Panc1 (cell line): ENCODE measurements around the gene TNFAIP1. TPM values are rescaled to one million over a fixed set of nuclear protein-coding genes. Genes with fewer than 3 reads are reported as not detected.
A peak's percentile ranks its signal among the peaks of the same experiment; 100 is the strongest.

ENCODE experiments used
- ATAC-seq: fragments of 200-7000 bp; cut with Tn5 transposase; 2 replicates; pipeline ENCODE4 v1.9.1; 2020; ENCODE audit warnings: mild to moderate bottlenecking, moderate library complexity
- BruUV-seq: library from RNA; stranded (reverse); fragments of 400-500 nt; replicated peaks from 2 replicates; lab custom pipeline; 2021; lab: Mats Ljungman, UMichigan
- CTCF ChIA-PET: fragments of 300-600 bp; sonication (Branson Sonifier 250); formaldehyde crosslinking; loops from one replicate; lab custom pipeline; 2022; ENCODE audit warnings: antibody characterized with exemption; lab: Charles Lee
- POLR2A ChIA-PET: fragments of 300-600 bp; sonication (Branson Sonifier 250); formaldehyde crosslinking; loops from one replicate; lab custom pipeline; 2022; ENCODE audit warnings: antibody characterized with exemption; lab: Charles Lee
- DNase-seq: peaks from one replicate; pipeline ENCODE4 v3.0.0-alpha.2; 2010; ENCODE audit warnings: low read depth, low spot score
- H3K27ac ChIP-seq: 2 replicates; pipeline ENCODE4 v1.5.1; 2011; ENCODE audit warnings: mild to moderate bottlenecking, low read length, inconsistent platforms
- H3K27me3 ChIP-seq: fragments of 200-500 bp; sonication (Bioruptor generic); 2 replicates; pipeline ENCODE4 v1.6.0; 2014; ENCODE audit warnings: low read length, inconsistent platforms; ENCODE audit not compliant: control insufficient read depth, insufficient read depth
- H3K36me3 ChIP-seq: fragments of 200-500 bp; sonication (Bioruptor generic); 2 replicates; pipeline ENCODE4 v1.5.1; 2014; ENCODE audit warnings: inconsistent platforms, mild to moderate bottlenecking, low read length, moderate library complexity; ENCODE audit not compliant: control insufficient read depth, insufficient read depth
- H3K4me1 ChIP-seq: 2 replicates; pipeline ENCODE4 v1.5.1; 2011; ENCODE audit warnings: inconsistent platforms, mild to moderate bottlenecking, low read length, moderate library complexity; ENCODE audit not compliant: control insufficient read depth, insufficient read depth
- H3K4me3 ChIP-seq, 2 experiments: 2 replicates each; pipeline ENCODE4 v1.5.1; 2011 to 2012; ENCODE audit warnings: low read depth in 2 of 2, low read length in 2 of 2, mild to moderate bottlenecking in 2 of 2, inconsistent platforms in 1 of 2, moderate library complexity in 1 of 2
- H3K9me3 ChIP-seq: fragments of 200-500 bp; sonication (Bioruptor generic); 2 replicates; pipeline ENCODE4 v1.5.1; 2014; ENCODE audit warnings: low read depth, mild to moderate bottlenecking, inconsistent platforms, low read length, moderate library complexity; ENCODE audit not compliant: control insufficient read depth, insufficient read depth
- CTCF ChIP-seq: fragments of 450-650 bp; IDR thresholded peaks from 2 replicates; pipeline ENCODE4 v1.5.1; 2017; ENCODE audit warnings: mild to moderate bottlenecking
- POLR2AphosphoS5 ChIP-seq: IDR thresholded peaks from 2 replicates; pipeline ENCODE4 v1.6.1; 2012; ENCODE audit warnings: mild to moderate bottlenecking, low read depth, low read length, moderate library complexity
- REST ChIP-seq, 2 experiments: IDR thresholded peaks; 2 replicates each; pipeline ENCODE4 v1.6.1; 2011 to 2012; ENCODE audit warnings: low read depth in 2 of 2, control low read depth in 1 of 2, low read length in 1 of 2, mild to moderate bottlenecking in 1 of 2, moderate library complexity in 1 of 2; ENCODE audit not compliant: insufficient read depth in 1 of 2
- SIN3A ChIP-seq: IDR thresholded peaks from 2 replicates; pipeline ENCODE4 v1.6.1; 2012; ENCODE audit warnings: low read depth, mild to moderate bottlenecking, low read length, moderate library complexity, borderline replicate concordance; ENCODE audit not compliant: insufficient read depth
- TCF7L2 ChIP-seq: IDR thresholded peaks from 2 replicates; pipeline ENCODE4 v1.6.1; 2011; ENCODE audit warnings: mild to moderate bottlenecking, low read depth, low read length, inconsistent platforms
- in situ Hi-C: cut with HindIII; loops from 2 replicates; pipeline ENCODE4 v1.10.0; 2016; ENCODE audit warnings: low sequenced_read_pairs, low pct_unique_long_range_greater_than_20kb
- intact Hi-C: fragments of 100-400 bp; cut with micrococcal nuclease; formaldehyde crosslinking; loops from one replicate; pipeline ENCODE4 v1.10.0; 2022; ENCODE audit not compliant: unreplicated experiment
- total RNA-seq: library from RNA; stranded (reverse); gene quantifications from one replicate; pipeline ENCODE4 v1.2.1, GENCODE V29; 2021; ENCODE audit not compliant: unreplicated experiment

Gene TNFAIP1
- total RNA-seq, 1 experiment from 2014 or later: 55.8 TPM

- intact Hi-C loops: no loop called here
- no peaks in the 10 kb centered on the region for H3K27me3 ChIP-seq
- TF ChIP-seq POLR2AphosphoS5: peak; percentile 86
- no peak for TF ChIP-seq CTCF
- TF ChIP-seq TCF7L2: peak; percentile 37; the same call in 1 of the 2 replicates
- TF ChIP-seq REST (IDR thresholded peaks at IDR 0.05; ENCODE audit: insufficient read depth in 1 of 2, low read depth in 2 of 2, low read length in 1 of 2): no peak
- TF ChIP-seq SIN3A: peak; percentile 71; the same call in 1 of the 2 replicates
- no peaks in the 10 kb centered on the region for H3K36me3 ChIP-seq
- peaks cover 23% of the 10 kb centered on the region for H3K4me1 ChIP-seq
- peak; percentile 65 for DNase-seq
- H3K4me3 ChIP-seq: peak within 1 kb of the TSS; percentile 79 to 95
- no TSS peak for BruUV-seq
- H3K9me3 ChIP-seq: no peaks in the 10 kb centered on the region
- peak; percentile 99 for ATAC-seq
- CTCF ChIA-PET: interaction anchor here (0.6 kb wide), 1 partner anchor 29 kb away, joined by 3 read pairs; no protein-coding TSS in a partner anchor
- H3K27ac ChIP-seq: peak within 1 kb of the TSS; percentile 95
- in situ Hi-C loops: no loop called here
- POLR2A ChIA-PET: interaction anchor here (2.1 kb wide), 1 partner anchor 17 kb away, joined by 8 read pairs; the partner anchor contains the start of genes IFT20 and TNFAIP1
Measured at GRCh38 chr17:28318759-28319597, 16.6 kb upstream of the TNFAIP1 start, which contains the start of gene TMEM97. Gene TMEM97, plus strand, starts transcription at chr17:28319200. Its CDS starts 40 bp downstream, at chr17:28319240.

- no TSS peak for BruUV-seq
- H3K27me3 ChIP-seq: no peaks in the 10 kb centered on the region
- TF ChIP-seq TCF7L2: no peak
- TF ChIP-seq CTCF: no peak
- no peak for TF ChIP-seq REST (IDR thresholded peaks at IDR 0.05; ENCODE audit: insufficient read depth in 1 of 2, low read depth in 2 of 2, low read length in 1 of 2)
- TF ChIP-seq SIN3A: no peak
- no peak for TF ChIP-seq POLR2AphosphoS5
- H3K4me3 ChIP-seq: peak overlapping the region; percentile 79 to 95
- peak overlapping the region; percentile 95 for H3K27ac ChIP-seq
- CTCF ChIA-PET: interaction anchor here (0.6 kb wide), 1 partner anchor 28 kb away, joined by 3 read pairs; no protein-coding TSS in a partner anchor
- H3K36me3 ChIP-seq: no peaks in the 10 kb centered on the region
- peaks cover 23% of the 10 kb centered on the region for H3K4me1 ChIP-seq
- in situ Hi-C loops (no loop called here), intact Hi-C loops (no loop called here)
- no peak for ATAC-seq
- DNase-seq: no peak
- no peaks in the 10 kb centered on the region for H3K9me3 ChIP-seq
- POLR2A ChIA-PET: interaction anchor here (2.1 kb wide), 1 partner anchor 16 kb away, joined by 8 read pairs; the partner anchor contains the start of genes IFT20 and TNFAIP1
Measured at GRCh38 chr17:28319598-28319935, 16.0 kb upstream of the TNFAIP1 start.
